HG03097 (cell line): ENCODE data around the gene PI4KA.

Source experiments
- ATAC-seq: cut with Tn5 transposase; IDR thresholded peaks from one replicate; pipeline ENCODE4 v1.9.1; 2021; ENCODE audit not compliant: unreplicated experiment, low FRiP score

PI4KA gene

GRCh38 chr22:20794650-20795413, 63.8 kb downstream of the PI4KA start:
- ATAC-seq: no peak

GRCh38 chr22:20793748-20794649, 64.6 kb downstream of the PI4KA start:
- ATAC-seq: no peak

GRCh38 chr22:20792966-20793728, 65.5 kb downstream of the PI4KA start:
- no peak for ATAC-seq

- ATAC-seq: no peak
These were observed 66.2 kb downstream of the PI4KA start for GRCh38 chr22:20792221-20792965.

- no peak for ATAC-seq
These were observed 69.8 kb downstream of the PI4KA start for GRCh38 chr22:20788627-20789344.

- no peak for ATAC-seq
These were observed 70.6 kb downstream of the PI4KA start for GRCh38 chr22:20787746-20788626.

GRCh38 chr22:20787223-20787622, 71.4 kb downstream of the PI4KA start:
- ATAC-seq: no peak

GRCh38 chr22:20786536-20786979, 72.1 kb downstream of the PI4KA start:
- ATAC-seq: no peak

- ATAC-seq: no peak
These were observed 72.6 kb downstream of the PI4KA start for GRCh38 chr22:20786048-20786447.

- ATAC-seq: no peak
These were observed 73.2 kb downstream of the PI4KA start for GRCh38 chr22:20785415-20785814.

- ATAC-seq: no peak
These were observed 74.5 kb downstream of the PI4KA start for GRCh38 chr22:20783844-20784723.

GRCh38 chr22:20783300-20783673, 75.3 kb downstream of the PI4KA start:
- ATAC-seq: no peak

- ATAC-seq: no peak
These were observed 75.9 kb downstream of the PI4KA start for GRCh38 chr22:20782596-20783299.

GRCh38 chr22:20782083-20782482, 76.5 kb downstream of the PI4KA start:
- ATAC-seq: no peak

GRCh38 chr22:20781272-20781990, 77.2 kb downstream of the PI4KA start:
- ATAC-seq: no peak

- no peak for ATAC-seq
These were observed 78.8 kb downstream of the PI4KA start for GRCh38 chr22:20779818-20780158.
